ENCODE data around the gene ACAA1.
"Not testable (repeated sequence)": the region's sequence is repeated elsewhere in the genome, so short reads cannot be mapped to it uniquely, and the experiment has no call there.

The ACAA1 gene

DNA sequence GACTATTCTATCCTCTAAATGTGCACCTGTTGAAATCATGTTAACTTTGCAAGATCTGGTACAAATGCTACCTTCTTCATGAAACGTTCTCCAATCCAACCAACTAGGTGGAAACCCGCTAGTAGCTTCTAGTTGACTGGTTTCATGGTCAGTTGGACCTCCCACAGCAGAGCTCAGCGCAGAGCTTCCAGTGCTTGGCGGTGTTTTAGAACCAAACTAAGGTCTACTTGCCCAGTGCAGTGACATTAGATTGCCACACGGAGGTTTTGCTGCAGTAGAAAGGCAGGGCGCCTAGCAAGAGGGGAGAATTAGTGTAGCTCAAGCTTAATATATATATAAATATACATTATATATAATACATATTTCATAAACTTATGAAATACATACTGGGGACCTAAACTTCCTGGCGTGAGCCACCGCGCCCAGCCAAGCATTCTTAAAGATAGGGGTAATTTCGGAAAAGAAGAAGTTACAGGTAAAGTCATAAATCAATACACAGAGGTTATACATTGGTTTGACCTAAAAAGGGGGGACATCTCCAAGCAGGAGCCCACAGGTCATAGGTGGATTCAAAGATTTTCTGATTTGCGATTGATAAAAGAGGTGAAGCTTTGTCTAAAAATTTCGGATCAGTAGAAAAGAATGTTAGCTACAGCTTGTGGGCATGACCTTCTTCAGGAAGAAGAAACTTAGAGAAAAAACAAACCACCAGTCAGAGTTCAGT lies 26.4 kb upstream of the ACAA1 start:
- no peak for DNase-seq (ENCODE audit: low spot score)
- H3K9me3 ChIP-seq (ENCODE audit: severe bottlenecking), result no peaks in the 10 kb centered on the region
- no peaks in the 10 kb centered on the region for H3K36me3 ChIP-seq (ENCODE audit: low read depth)
- H3K4me1 ChIP-seq (ENCODE audit: insufficient read depth, poor library complexity, severe bottlenecking), result peaks cover 18% of the 10 kb centered on the region
- peak overlapping the region; percentile 91 for H3K27ac ChIP-seq (ENCODE audit: poor library complexity, severe bottlenecking)
- no peak overlapping the region for H3K4me3 ChIP-seq (ENCODE audit: severe bottlenecking)
- ATAC-seq (ENCODE audit: low read depth), result no peak
- no peaks in the 10 kb centered on the region for H3K27me3 ChIP-seq (ENCODE audit: insufficient read depth, poor library complexity, severe bottlenecking)
- TF ChIP-seq CTCF (IDR thresholded peaks at IDR 0.05; ENCODE audit: poor library complexity, severe bottlenecking), result peak; percentile 18

DNA sequence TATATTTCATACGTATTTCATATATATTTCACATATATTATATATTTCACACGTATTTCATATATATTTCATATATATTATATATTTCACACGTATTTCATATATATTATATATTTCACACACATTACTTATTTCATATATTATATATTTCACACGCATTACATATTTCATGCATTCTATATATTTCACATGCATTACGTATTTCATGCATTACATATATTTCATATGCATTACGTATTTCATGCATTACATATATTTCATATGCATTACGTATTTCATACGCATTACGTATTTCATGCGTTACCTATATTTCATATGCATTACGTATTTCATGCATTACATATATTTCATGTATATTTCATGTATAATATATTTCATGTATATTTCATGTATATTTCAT lies 23.8 kb upstream of the ACAA1 start:
- not testable (repeated sequence) for H3K36me3 ChIP-seq (ENCODE audit: low read depth); H3K9me3 ChIP-seq (ENCODE audit: severe bottlenecking); DNase-seq (ENCODE audit: low spot score); H3K4me3 ChIP-seq (ENCODE audit: severe bottlenecking); H3K27me3 ChIP-seq (ENCODE audit: insufficient read depth, poor library complexity, severe bottlenecking); H3K27ac ChIP-seq (ENCODE audit: poor library complexity, severe bottlenecking); ATAC-seq (ENCODE audit: low read depth)
- peaks cover 21% of the 10 kb centered on the region for H3K4me1 ChIP-seq (ENCODE audit: insufficient read depth, poor library complexity, severe bottlenecking)

DNA sequence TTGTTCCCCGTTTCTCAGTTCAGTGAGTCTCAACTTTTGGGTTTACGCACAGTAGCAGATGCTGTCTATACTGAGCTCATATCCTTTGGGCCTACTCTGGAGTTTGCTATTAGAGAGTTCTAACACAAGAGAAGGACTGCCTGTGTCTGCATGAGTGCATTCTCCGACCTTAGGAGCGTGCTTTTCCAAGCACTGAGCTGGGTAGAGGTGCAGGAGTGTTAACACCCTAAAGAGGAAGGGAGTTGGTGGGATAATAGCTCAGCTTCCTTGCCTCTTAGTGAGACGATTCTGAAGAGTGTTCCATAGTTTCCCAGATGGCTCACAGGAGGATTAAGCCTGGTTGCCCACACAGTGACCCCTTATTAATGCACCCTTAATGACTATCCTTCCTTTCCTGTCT lies 21.5 kb upstream of the ACAA1 start:
- DNase-seq (ENCODE audit: low spot score) (no peak), ATAC-seq (ENCODE audit: low read depth) (no peak)
- Histone ChIP-seq H3K27me3 (ENCODE audit: insufficient read depth, poor library complexity, severe bottlenecking) (no peaks in the 10 kb centered on the region), H3K4me3 (ENCODE audit: severe bottlenecking) (no peak overlapping the region), H3K4me1 (ENCODE audit: insufficient read depth, poor library complexity, severe bottlenecking) (peaks cover 36% of the 10 kb centered on the region), H3K36me3 (ENCODE audit: low read depth) (no peaks in the 10 kb centered on the region), H3K27ac (ENCODE audit: poor library complexity, severe bottlenecking) (peak overlapping the region; percentile 90), H3K9me3 (ENCODE audit: severe bottlenecking) (no peaks in the 10 kb centered on the region)
- no peak for TF ChIP-seq CTCF (IDR thresholded peaks at IDR 0.05; ENCODE audit: poor library complexity, severe bottlenecking)

DNA sequence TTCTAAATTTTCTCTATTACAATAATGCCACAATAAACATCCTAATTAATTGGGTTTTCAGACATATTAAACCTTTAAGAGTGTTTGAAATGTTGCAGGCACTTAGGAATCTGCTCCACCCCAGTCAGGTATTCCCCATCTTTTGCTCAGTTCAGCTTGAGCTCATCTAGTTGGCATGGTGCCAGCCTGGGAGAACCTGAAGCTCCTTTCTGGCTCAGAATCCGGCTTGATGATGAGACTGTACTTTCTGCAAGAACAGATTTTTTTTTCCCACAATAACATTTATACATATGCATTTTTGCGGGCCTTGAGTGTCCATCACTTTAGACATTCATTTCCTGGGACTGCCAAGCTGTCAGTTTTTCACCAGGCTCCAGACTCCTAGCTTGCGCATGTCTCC lies 20.7 kb upstream of the ACAA1 start:
- Histone ChIP-seq H3K27me3 (ENCODE audit: insufficient read depth, poor library complexity, severe bottlenecking) (no peaks in the 10 kb centered on the region), H3K9me3 (ENCODE audit: severe bottlenecking) (no peaks in the 10 kb centered on the region), H3K4me3 (ENCODE audit: severe bottlenecking) (no peak overlapping the region), H3K27ac (ENCODE audit: poor library complexity, severe bottlenecking) (peak overlapping the region; percentile 90), H3K4me1 (ENCODE audit: insufficient read depth, poor library complexity, severe bottlenecking) (peaks cover 45% of the 10 kb centered on the region), H3K36me3 (ENCODE audit: low read depth) (no peaks in the 10 kb centered on the region)
- ATAC-seq (ENCODE audit: low read depth) (peak; percentile 75), DNase-seq (ENCODE audit: low spot score) (peak; percentile 94)
- no peak for TF ChIP-seq CTCF (IDR thresholded peaks at IDR 0.05; ENCODE audit: poor library complexity, severe bottlenecking)

DNA sequence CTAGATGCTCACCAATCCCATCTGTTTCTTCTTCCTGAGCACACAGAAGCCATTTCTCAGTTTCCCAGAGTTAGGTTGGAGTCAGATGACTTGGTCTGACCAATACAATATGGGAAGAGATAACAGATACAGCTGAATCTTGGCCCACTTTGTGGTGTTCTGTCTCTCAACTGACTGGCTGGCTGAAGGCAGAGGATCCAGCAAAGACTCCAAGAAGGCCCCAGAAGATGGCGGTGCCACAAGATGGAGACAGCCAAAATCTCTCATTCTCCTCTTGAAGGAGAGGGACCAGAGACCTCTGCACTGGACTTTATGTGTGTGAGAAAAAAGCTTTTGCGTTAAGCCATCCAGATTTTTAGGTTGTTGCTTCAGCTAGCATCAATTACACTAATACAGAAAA lies 20.2 kb upstream of the ACAA1 start:
- no peak for DNase-seq (ENCODE audit: low spot score)
- no peak for ATAC-seq (ENCODE audit: low read depth)
- no peak for TF ChIP-seq CTCF (IDR thresholded peaks at IDR 0.05; ENCODE audit: poor library complexity, severe bottlenecking)
- Histone ChIP-seq H3K4me1 (ENCODE audit: insufficient read depth, poor library complexity, severe bottlenecking) (peaks cover 50% of the 10 kb centered on the region), H3K4me3 (ENCODE audit: severe bottlenecking) (no peak overlapping the region), H3K27ac (ENCODE audit: poor library complexity, severe bottlenecking) (peak overlapping the region; percentile 90), H3K27me3 (ENCODE audit: insufficient read depth, poor library complexity, severe bottlenecking) (no peaks in the 10 kb centered on the region), H3K9me3 (ENCODE audit: severe bottlenecking) (no peaks in the 10 kb centered on the region), H3K36me3 (ENCODE audit: low read depth) (no peaks in the 10 kb centered on the region)
